ENCODE measurements around the gene AHI1.
A peak's percentile ranks its signal among the peaks of the same experiment; 100 is the strongest.

Gene AHI1

DNA sequence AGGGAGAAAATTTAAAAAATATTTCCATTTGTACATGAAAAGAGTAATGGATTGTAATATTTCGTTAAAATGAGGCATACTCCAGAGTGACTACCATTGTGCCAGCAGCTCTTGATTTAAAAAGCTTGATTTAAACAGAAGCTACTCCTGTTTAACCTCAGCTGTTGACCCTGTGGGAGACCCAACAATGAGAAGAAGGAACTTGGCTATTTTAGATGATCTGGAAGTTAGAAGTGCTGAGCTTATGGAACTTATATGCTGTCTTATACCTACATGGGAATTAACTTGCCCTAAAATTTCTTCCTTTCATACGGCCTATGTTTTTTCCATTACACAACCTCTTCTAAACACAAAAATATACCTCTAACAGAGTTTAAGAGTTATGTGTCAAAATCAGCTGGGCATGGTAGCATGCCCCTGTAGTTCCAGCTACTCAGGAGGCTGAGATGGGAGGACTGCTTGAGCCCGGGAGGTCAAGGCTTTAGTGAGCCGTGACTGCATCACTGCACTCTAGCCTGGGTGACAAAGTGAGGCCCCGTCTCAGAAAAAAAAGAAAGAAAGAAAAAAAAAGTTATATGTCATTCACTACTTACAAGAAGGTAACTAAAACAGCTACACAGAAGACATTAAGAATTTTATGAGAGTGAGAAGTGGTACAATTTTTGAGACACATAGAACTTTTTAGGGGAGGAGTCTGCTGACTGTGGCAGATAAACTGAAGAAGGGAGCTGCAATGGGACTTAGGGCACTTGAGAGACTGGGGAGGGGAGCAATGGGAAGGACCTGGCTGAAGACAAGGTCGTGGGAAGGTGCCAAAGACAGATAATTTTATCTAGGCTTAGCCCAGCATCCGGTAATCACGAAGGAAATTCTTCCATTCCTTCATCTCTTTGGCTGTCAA is 176.6 kb downstream of the AHI1 start:
- Histone ChIP-seq H2AFZ (ENCODE audit: low read depth, low read length) (no peak overlapping the region), H3K27ac (ENCODE audit: low read length) (peak overlapping the region; percentile 87), H3K36me3 (ENCODE audit: insufficient read depth, low read length) (no peaks in the 10 kb centered on the region), H3K9me3 (ENCODE audit: insufficient read depth, low read length, severe bottlenecking) (no peaks in the 10 kb centered on the region), H3K4me2 (ENCODE audit: insufficient read depth, low read length) (peak overlapping the region; percentile 14), H3K4me1 (ENCODE audit: insufficient read depth, low read length) (peaks cover 72% of the 10 kb centered on the region), H3K79me2 (ENCODE audit: insufficient read depth, low read length) (peaks cover 8% of the 10 kb centered on the region), H4K20me1 (ENCODE audit: insufficient read depth, low read length) (no peaks in the 10 kb centered on the region), H3K9ac (ENCODE audit: low read depth, low read length) (peak overlapping the region; percentile 55; the same call in 1 of the 2 replicates), H3K4me3 (ENCODE audit: low read depth in 1 of 2, low read length in 2 of 2) (no peak overlapping the region), H3K27me3 (ENCODE audit: insufficient read depth, low read length, poor library complexity) (no peaks in the 10 kb centered on the region)
- DNase-seq: no peak
- no peak for ATAC-seq (ENCODE audit: insufficient read depth, low read depth)
- no peak for TF ChIP-seq EZH2 (IDR thresholded peaks at IDR 0.05; ENCODE audit: borderline replicate concordance, low read depth, low read length, severe bottlenecking)
- TF ChIP-seq, protein P1, sequence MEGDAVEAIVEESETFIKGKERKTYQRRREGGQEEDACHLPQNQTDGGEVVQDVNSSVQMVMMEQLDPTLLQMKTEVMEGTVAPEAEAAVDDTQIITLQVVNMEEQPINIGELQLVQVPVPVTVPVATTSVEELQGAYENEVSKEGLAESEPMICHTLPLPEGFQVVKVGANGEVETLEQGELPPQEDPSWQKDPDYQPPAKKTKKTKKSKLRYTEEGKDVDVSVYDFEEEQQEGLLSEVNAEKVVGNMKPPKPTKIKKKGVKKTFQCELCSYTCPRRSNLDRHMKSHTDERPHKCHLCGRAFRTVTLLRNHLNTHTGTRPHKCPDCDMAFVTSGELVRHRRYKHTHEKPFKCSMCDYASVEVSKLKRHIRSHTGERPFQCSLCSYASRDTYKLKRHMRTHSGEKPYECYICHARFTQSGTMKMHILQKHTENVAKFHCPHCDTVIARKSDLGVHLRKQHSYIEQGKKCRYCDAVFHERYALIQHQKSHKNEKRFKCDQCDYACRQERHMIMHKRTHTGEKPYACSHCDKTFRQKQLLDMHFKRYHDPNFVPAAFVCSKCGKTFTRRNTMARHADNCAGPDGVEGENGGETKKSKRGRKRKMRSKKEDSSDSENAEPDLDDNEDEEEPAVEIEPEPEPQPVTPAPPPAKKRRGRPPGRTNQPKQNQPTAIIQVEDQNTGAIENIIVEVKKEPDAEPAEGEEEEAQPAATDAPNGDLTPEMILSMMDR (IDR thresholded peaks at IDR 0.05; ENCODE audit: borderline replicate concordance, extremely low read depth, low read length, poor library complexity, severe bottlenecking): no peak

DNA sequence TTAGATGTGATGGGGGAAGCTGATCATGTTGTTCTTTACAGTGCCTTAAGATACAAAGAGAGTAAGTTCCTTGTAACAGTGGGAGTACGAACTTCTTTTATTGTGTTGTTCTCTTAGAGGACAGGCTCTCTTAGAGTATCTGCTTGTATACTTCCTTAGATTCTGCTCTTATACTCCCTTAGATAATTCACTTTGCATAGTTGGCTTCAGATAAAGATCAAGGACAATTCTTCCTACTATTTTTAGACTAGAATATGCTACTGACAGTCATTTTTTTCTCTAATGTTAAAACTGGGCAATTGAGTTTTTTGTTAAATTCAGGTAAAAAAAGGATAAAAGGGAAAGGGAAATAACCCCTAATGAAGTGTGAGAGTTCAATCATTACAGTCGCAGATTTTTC is 177.7 kb downstream of the AHI1 start:
- Histone ChIP-seq H3K4me3 (ENCODE audit: low read depth in 1 of 2, low read length in 2 of 2) (no peak overlapping the region), H2AFZ (ENCODE audit: low read depth, low read length) (no peak overlapping the region), H3K27me3 (ENCODE audit: insufficient read depth, low read length, poor library complexity) (no peaks in the 10 kb centered on the region), H3K4me1 (ENCODE audit: insufficient read depth, low read length) (peaks cover 64% of the 10 kb centered on the region), H4K20me1 (ENCODE audit: insufficient read depth, low read length) (no peaks in the 10 kb centered on the region), H3K79me2 (ENCODE audit: insufficient read depth, low read length) (peaks cover 8% of the 10 kb centered on the region), H3K27ac (ENCODE audit: low read length) (peak overlapping the region; percentile 87), H3K9ac (ENCODE audit: low read depth, low read length) (no peak overlapping the region), H3K4me2 (ENCODE audit: insufficient read depth, low read length) (no peak overlapping the region), H3K9me3 (ENCODE audit: insufficient read depth, low read length, severe bottlenecking) (no peaks in the 10 kb centered on the region), H3K36me3 (ENCODE audit: insufficient read depth, low read length) (peaks cover 3% of the 10 kb centered on the region; the same call in 1 of the 2 replicates)
- no peak for TF ChIP-seq EZH2 (IDR thresholded peaks at IDR 0.05; ENCODE audit: borderline replicate concordance, low read depth, low read length, severe bottlenecking)
- TF ChIP-seq, protein P1 (IDR thresholded peaks at IDR 0.05; ENCODE audit: borderline replicate concordance, extremely low read depth, low read length, poor library complexity, severe bottlenecking): no peak
- DNase-seq: no peak
- ATAC-seq (ENCODE audit: insufficient read depth, low read depth): no peak

DNA sequence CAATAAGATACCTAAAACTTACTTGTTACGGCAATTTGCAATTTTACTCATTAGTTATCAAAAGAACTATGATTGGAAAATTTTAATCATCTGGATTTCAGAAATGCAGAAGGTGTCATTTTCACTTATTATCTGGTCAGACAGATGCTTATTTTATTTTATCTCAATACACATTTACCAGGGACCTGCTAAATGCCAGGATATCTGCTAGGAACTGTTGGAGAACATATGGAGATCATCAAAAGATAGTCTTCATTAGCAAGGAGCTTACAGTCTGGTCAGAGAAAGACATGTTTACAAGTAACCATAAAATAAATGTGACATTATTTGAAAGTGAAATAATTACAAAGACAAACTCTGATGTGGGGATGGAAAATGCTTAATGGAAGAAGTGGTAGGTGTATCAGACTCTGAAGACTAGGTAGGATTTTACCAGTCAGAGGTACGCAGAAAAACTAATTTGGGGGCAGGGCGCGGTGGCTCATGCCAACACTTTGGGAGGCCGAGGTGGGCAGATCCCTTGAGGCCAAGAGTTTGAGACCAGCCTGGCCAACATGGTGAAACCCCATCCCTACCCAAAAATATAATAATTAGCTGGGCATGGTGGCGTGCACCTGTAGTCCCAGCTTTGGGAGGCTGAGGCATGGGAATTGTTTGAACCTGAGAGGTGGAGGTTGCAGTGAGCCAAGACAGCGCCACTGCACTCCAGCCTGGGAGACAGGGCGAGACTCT is 178.6 kb downstream of the AHI1 start:
- no peak overlapping the region for H3K4me3 ChIP-seq (ENCODE audit: low read depth in 1 of 2, low read length in 2 of 2)
- peaks cover 64% of the 10 kb centered on the region for H3K4me1 ChIP-seq (ENCODE audit: insufficient read depth, low read length)
- H3K9ac ChIP-seq (ENCODE audit: low read depth, low read length): no peak overlapping the region
- no peak overlapping the region for H2AFZ ChIP-seq (ENCODE audit: low read depth, low read length)
- H3K4me2 ChIP-seq (ENCODE audit: insufficient read depth, low read length): no peak overlapping the region
- TF ChIP-seq, protein P1 (IDR thresholded peaks at IDR 0.05; ENCODE audit: borderline replicate concordance, extremely low read depth, low read length, poor library complexity, severe bottlenecking): no peak
- no peak for TF ChIP-seq EZH2 (IDR thresholded peaks at IDR 0.05; ENCODE audit: borderline replicate concordance, low read depth, low read length, severe bottlenecking)
- DNase-seq (no peak), ATAC-seq (ENCODE audit: insufficient read depth, low read depth) (no peak)
- no peaks in the 10 kb centered on the region for H4K20me1 ChIP-seq (ENCODE audit: insufficient read depth, low read length)
- H3K27me3 ChIP-seq (ENCODE audit: insufficient read depth, low read length, poor library complexity): no peaks in the 10 kb centered on the region
- peaks cover 3% of the 10 kb centered on the region; the same call in 1 of the 2 replicates for H3K36me3 ChIP-seq (ENCODE audit: insufficient read depth, low read length)
- H3K9me3 ChIP-seq (ENCODE audit: insufficient read depth, low read length, severe bottlenecking): no peaks in the 10 kb centered on the region
- H3K27ac ChIP-seq (ENCODE audit: low read length): peak overlapping the region; percentile 25; the same call in 1 of the 2 replicates
- H3K79me2 ChIP-seq (ENCODE audit: insufficient read depth, low read length): peaks cover 8% of the 10 kb centered on the region
